BLaER1 treated with 17β-estradiol and CSF1 and Interleukin-3, amounts not matched to agents 10 nM and 100 nM (cell line): Measurements from ENCODE around the gene SYNRG.

Experiments used
- H3K27ac ChIP-seq, 11 experiments: shearing (Covaris generic); formaldehyde crosslinking; 2 replicates each; pipeline ENCODE4 v1.8.1; 2022
- H3K27me3 ChIP-seq, 11 experiments: shearing (Covaris generic); formaldehyde crosslinking; 2 replicates each; pipeline ENCODE4 v1.8.1; 2022
- H3K36me3 ChIP-seq, 11 experiments: shearing (Covaris generic); formaldehyde crosslinking; 2 replicates each; pipeline ENCODE4 v1.8.1; 2022
- H3K4me1 ChIP-seq, 10 experiments: shearing (Covaris generic); formaldehyde crosslinking; 2 replicates each; pipeline ENCODE4 v1.8.1; 2022
- H3K4me2 ChIP-seq, 11 experiments: shearing (Covaris generic); formaldehyde crosslinking; 2 replicates each; pipeline ENCODE4 v1.8.1; 2022
- H3K4me3 ChIP-seq, 10 experiments: shearing (Covaris generic); formaldehyde crosslinking; 2 replicates each; pipeline ENCODE4 v1.8.1; 2022
- H3K9ac ChIP-seq, 11 experiments: shearing (Covaris generic); formaldehyde crosslinking; 2 replicates each; pipeline ENCODE4 v1.8.1; 2022
- H3K9me3 ChIP-seq, 11 experiments: shearing (Covaris generic); formaldehyde crosslinking; replicated peaks in 1 of 11; 2 replicates each; pipeline ENCODE4 v1.8.1; 2022
- H4K20me1 ChIP-seq, 11 experiments: shearing (Covaris generic); formaldehyde crosslinking; 2 replicates each; pipeline ENCODE4 v1.8.1; 2022
- Cebpa-rat ChIP-seq, 11 experiments: shearing (Covaris generic); IDR thresholded peaks; 2 replicates each; pipeline ENCODE4 v1.8.1; 2022

Gene SYNRG

DNA sequence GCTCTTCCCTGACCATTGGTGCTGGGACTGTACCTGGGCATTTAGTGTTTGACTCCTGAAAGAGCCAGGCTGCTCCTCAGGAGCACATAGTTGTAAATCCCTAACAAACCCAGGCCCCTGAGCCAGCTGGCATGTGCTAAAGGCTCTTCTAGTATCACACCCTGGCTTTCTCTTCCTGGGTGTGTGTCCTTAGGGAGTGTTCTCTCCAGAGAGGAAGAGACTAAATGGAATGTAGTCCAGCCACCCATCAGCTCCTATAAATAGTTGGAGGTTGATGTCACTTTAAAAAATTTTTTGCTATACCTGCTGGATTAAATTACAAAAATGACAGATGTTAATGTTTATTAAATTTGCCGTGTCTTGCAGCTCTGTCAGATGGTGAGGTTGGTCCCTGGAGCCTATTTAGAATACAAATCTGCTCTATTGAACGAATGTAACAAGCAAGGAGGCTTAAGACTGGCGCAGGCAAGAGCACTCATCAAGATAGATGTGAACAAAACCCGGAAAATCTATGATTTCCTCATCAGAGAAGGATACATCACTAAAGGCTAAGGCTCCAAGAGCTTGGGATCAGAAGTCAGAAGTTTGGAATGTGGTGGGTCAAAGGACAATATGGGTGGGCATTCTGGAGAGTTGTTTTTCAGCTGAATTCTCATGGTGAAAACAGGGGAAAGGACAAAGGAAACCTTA lies 132.6 kb downstream of the SYNRG start:
- Histone ChIP-seq H3K9ac (no peak overlapping the region), H3K4me3 (no peak overlapping the region), H3K4me1 (peaks cover 0 to 26% (median 16%) of the 10 kb centered on the region in 10 experiments; a peak in 18 of 20 replicates), H3K27me3 (no peaks in the 10 kb centered on the region), H3K9me3 (no peaks in the 10 kb centered on the region), H3K36me3 (peaks cover 80 to 96% (median 92%) of the 10 kb centered on the region in 11 experiments), H3K4me2 (peak overlapping the region in 2 of 11 experiments; percentile 29 to 52; a peak in 2 of 22 replicates), H4K20me1 (no peaks in the 10 kb centered on the region), H3K27ac (peak overlapping the region in 2 of 11 experiments; percentile 2 to 56; a peak in 2 of 22 replicates)
- no peak for TF ChIP-seq Cebpa-rat (IDR thresholded peaks at IDR 0.05)

DNA sequence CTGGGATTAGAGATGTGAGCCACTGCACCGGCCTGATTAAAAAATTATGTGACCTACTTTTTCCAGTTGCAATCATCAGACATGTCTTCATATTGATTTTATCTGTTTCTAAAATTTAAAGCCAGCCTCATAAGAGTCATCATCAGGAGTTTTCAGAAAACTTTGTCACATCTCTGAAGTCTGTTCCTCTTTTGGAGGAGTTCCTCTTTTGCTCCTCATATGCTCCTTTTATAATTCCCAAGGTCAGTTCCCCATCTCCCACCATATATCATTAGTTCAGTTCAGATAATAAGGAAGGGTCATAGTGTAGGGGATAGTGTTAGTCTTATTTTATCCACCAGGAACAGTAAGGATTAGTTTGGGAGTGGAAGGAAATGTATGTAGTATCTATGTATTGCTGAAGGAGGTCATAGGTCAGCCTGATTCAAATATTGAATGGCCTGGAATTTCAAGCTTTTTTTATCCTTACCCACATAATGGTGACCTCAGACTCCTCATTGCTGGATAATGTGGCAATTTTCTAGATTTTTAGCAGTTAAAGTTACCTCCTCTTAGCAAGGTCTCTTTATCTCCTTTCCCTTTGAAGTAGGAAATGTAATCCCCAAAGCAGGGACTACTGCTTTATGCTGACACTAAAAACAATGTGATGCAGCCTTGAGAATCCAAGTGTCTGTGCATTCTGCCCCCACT lies 133.3 kb downstream of the SYNRG start:
- Histone ChIP-seq H3K4me1 (peaks cover 0 to 19% (median 11%) of the 10 kb centered on the region in 10 experiments; a peak in 12 of 20 replicates), H3K27ac (peak overlapping the region in 5 of 11 experiments; percentile 2 to 56 (median 54); a peak in 6 of 22 replicates), H3K36me3 (peaks cover 87 to 100% (median 98%) of the 10 kb centered on the region in 11 experiments), H3K9me3 (no peaks in the 10 kb centered on the region), H3K4me2 (peak overlapping the region in 3 of 11 experiments; percentile 29 to 56 (median 52); a peak in 4 of 22 replicates), H3K9ac (no peak overlapping the region; a peak in 2 of 22 replicates), H3K4me3 (no peak overlapping the region), H4K20me1 (no peaks in the 10 kb centered on the region), H3K27me3 (no peaks in the 10 kb centered on the region)
- TF ChIP-seq Cebpa-rat (IDR thresholded peaks at IDR 0.05), result no peak

DNA sequence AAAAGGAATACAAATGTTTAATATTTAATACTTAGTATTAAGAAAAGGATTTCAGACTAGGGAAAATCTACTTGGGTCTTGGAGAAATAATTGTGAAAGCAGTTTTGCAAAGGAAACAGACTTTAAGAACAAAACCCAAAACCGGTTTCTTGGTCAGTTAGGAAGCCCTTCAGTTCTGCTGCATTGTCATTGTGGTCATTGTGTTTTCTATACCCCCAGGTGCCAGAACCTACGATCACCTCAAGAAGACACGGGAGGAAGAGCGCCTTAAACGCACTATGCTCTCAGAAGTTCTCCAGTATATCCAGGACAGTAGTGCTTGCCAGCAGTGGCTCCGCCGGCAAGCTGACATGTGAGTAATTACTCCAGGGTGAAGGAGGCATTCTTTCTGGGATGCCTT lies 139.0 kb downstream of the SYNRG start:
- no peaks in the 10 kb centered on the region for H3K9me3 ChIP-seq
- H3K36me3 ChIP-seq, result peaks cover 97 to 100% (median 100%) of the 10 kb centered on the region in 11 experiments

DNA sequence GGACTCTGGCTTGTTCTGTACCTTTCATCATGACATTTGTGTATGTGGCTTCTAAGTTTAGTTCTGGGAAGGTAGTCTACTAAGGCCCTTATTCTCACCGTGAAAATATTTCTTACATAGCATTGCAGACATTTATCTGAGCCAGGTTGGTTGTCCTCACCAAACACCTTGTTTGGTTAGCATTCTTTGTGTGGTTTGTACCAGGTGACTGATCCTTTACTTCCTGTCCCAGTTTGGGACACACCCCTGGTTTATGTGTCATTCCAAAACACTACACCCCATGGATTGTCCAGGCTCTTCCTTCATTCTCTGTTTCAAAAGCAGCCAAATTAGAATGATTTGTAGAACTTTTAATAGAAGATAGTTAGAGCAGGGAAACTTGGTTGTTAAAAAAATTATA lies 142.7 kb downstream of the SYNRG start:
- no peaks in the 10 kb centered on the region for H3K4me1 ChIP-seq
- no peak for TF ChIP-seq Cebpa-rat (IDR thresholded peaks at IDR 0.05)
- no peak overlapping the region for H3K4me2 ChIP-seq
- no peaks in the 10 kb centered on the region; a peak in 1 of 22 replicates for H4K20me1 ChIP-seq
- no peak overlapping the region for H3K9ac ChIP-seq
- H3K4me3 ChIP-seq, result no peak overlapping the region
- H3K27me3 ChIP-seq, result no peaks in the 10 kb centered on the region
- H3K9me3 ChIP-seq, result no peaks in the 10 kb centered on the region
- H3K27ac ChIP-seq, result no peak overlapping the region
- H3K36me3 ChIP-seq, result peaks cover 90 to 100% (median 98%) of the 10 kb centered on the region in 11 experiments

More for the DNA sequence above, 139.0 kb downstream of the SYNRG start:
- H3K27ac ChIP-seq, result no peak overlapping the region
- TF ChIP-seq Cebpa-rat (IDR thresholded peaks at IDR 0.05), result no peak
- no peaks in the 10 kb centered on the region for H3K27me3 ChIP-seq
- peaks cover 0 to 2% (median under 1%) of the 10 kb centered on the region in 10 experiments; a peak in 9 of 20 replicates for H3K4me1 ChIP-seq
- H3K4me2 ChIP-seq, result no peak overlapping the region
- H3K4me3 ChIP-seq, result no peak overlapping the region
- H4K20me1 ChIP-seq, result no peaks in the 10 kb centered on the region
- H3K9ac ChIP-seq, result no peak overlapping the region

DNA sequence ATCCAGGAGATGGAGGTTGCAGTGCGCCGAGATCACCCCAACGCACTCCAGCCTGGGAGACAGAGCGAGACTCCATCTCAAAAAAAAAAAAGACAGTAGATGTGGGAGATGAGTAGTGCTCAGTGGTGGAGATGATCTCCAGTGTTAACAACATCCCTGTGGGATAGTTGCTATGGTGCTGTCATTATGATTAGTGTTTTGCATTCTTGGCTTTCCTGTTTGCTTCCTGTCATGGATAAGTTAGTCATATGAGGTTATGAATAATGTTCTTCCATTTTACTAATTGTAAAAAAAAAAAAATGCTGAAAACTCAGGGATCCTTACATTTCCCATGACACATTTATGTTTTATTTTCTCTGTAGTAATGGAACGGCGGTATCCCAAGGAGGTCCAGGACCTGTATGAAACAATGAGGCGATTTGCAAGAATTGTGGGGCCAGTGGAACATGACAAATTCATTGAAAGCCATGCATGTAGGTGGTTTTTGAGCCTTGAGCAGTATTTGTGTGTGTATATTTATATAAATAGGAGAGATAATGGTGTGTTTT lies 144.1 kb downstream of the SYNRG start:
- peaks cover 90 to 100% (median 97%) of the 10 kb centered on the region in 11 experiments for H3K36me3 ChIP-seq
- no peak overlapping the region for H3K9ac ChIP-seq
- H3K9me3 ChIP-seq, result no peaks in the 10 kb centered on the region
- no peak overlapping the region for H3K4me2 ChIP-seq
- no peak overlapping the region for H3K4me3 ChIP-seq
- H3K27me3 ChIP-seq, result no peaks in the 10 kb centered on the region
- no peak overlapping the region for H3K27ac ChIP-seq
- H3K4me1 ChIP-seq, result no peaks in the 10 kb centered on the region
- no peak for TF ChIP-seq Cebpa-rat (IDR thresholded peaks at IDR 0.05)
- H4K20me1 ChIP-seq, result no peaks in the 10 kb centered on the region; a peak in 1 of 22 replicates
